Measurements from ENCODE around the gene NUDT4B.
"Not testable (repeated sequence)": the region's sequence is repeated elsewhere in the genome, so short reads cannot be mapped to it uniquely, and the experiment has no call there.

NUDT4B gene

GRCh38 chr1:148738667-148739066 is 9.9 kb upstream of the NUDT4B start:
- DNase-seq (ENCODE audit: low read depth) = not testable (repeated sequence)

GRCh38 chr1:148743200-148743599 is 5.4 kb upstream of the NUDT4B start:
- not testable (repeated sequence) for DNase-seq (ENCODE audit: low read depth)

DNA sequence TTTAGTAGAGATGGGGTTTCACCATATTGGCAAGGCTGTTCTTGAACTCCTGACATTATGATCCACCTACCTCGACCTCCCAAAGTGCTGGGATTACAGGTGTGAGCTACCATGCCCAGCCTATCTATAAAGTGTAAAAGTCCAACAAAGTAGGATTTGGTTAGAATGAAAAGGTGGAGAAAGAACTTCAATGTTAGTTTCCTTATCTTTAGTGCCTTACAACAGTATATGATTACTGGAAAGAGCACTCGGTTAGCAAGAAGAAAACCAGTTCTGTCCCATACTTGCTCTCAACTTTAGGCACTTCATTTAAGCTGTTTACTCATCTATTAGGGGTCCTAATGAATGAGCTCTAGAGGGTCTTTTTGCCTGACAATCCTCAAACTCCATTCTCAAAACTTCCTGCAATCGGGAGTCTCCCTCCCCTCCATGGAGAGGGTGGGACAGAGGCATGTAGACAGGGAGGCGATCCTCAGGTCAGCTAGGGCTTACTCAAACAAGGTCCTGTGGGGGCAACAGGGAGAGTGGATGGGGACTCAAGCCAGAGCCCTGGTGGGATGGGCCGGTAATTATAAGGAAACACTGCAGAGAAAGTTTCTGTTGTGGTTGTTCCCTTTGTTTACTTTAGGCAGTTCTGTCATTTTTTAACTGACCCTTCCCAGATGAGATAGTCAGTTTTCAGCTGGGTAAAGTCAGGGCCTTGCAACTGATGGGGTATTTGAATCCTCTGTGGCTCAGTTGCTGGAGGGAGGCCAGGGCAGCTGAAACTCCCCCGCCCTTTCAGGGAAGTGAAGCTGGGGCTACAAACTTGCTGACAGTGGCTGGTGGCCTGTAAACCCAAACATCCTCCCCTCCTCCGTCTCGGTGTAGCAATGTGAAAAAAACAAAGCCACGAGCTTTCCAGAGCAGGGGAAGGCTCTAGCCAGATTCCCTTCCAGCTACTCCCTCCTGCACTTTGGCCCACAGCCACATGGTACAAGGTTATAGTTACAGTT is 4.6 kb upstream of the NUDT4B start:
- DNase-seq (ENCODE audit: low read depth) = not testable (repeated sequence)

DNA sequence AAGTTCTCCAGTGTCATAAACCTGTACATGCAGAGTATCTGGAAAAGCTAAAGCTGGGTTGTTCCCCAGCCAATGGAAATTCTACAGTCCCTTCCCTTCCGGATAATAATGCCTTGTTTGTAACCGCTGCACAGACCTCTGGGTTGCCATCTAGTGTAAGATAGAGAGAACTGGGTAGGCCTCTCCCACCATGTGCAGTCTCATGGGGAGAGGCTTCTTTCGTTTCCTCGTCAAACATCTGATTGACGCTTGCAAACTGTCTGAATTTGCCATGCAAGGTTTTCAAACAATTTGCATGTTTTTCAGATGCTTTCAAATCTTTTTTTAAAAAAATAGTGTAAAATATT is 734 bp downstream of the NUDT4B start:
- not testable (repeated sequence) for DNase-seq (ENCODE audit: low read depth)

- not testable (repeated sequence) for DNase-seq (ENCODE audit: low read depth)
These were observed 7.7 kb downstream of the NUDT4B start for GRCh38 chr1:148756231-148756630.

DNA sequence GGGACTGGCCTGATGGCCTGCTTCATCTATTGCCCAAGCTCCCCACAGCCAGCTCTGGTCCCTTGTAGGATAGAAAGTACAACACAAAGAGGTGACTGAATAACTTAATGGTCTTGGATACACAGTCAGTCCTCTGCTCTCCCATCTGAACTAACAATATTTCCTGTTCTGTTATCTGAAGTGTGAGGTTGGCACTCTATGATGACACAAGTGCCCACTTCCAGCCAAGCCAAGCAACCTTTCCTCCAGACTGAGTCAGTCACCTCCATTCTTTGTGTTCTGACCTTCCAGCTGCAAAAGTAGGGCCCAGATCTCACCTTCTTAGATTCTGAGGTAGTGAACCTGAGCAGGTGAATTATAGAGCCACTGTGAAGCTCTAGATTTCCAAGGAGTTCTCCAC is 8.9 kb downstream of the NUDT4B start:
- not testable (repeated sequence) for DNase-seq (ENCODE audit: low read depth)

- not testable (repeated sequence) for DNase-seq (ENCODE audit: low read depth)
These were observed 9.8 kb downstream of the NUDT4B start for GRCh38 chr1:148758412-148758811.

DNA sequence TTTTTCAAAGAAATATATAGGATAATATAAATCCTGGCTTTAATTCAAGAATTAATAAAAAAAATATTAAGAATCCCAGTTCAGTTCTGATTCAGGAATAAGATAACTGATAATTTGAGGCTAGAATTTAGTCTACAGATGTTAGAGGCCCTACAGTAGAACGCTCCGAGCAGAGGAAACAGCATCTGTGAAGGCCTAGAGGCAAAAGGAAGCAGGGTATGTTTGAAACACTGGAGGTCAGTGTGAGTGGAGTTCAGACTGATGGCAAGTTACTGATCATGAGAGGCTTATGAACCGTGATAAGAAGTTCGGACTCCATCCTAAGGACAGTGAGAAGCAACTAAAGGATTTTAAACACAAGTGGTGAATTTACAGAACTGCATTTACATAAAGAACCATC is 10.4 kb downstream of the NUDT4B start:
- DNase-seq (ENCODE audit: low read depth) = not testable (repeated sequence)

GRCh38 chr1:148759749-148760148 is 11.2 kb downstream of the NUDT4B start:
- not testable (repeated sequence) for DNase-seq (ENCODE audit: low read depth)

DNA sequence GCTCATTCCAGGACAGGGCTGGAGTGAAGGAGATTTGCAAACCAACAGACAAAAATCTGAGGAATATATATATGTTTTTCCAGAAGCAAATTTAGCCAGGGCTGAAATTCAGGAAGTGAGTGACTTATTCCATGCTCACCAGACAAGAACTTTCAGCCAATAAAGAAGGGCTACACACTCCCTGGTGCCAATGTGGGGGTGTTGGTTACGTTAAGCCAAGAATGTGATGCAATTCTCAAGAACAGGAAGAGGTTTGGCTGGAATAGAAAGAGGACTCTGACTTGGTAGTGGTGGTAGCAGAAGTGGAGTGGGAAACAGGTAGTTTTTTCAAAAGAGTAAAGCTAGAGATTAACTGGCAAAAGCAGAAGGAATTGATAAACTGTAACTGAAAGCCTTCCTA is 11.6 kb downstream of the NUDT4B start:
- not testable (repeated sequence) for DNase-seq (ENCODE audit: low read depth)

GRCh38 chr1:148761360-148761759 is 12.8 kb downstream of the NUDT4B start:
- DNase-seq (ENCODE audit: low read depth) = not testable (repeated sequence)

- DNase-seq (ENCODE audit: low read depth) = not testable (repeated sequence)
These were observed 16.9 kb downstream of the NUDT4B start for GRCh38 chr1:148765238-148766019.

DNA sequence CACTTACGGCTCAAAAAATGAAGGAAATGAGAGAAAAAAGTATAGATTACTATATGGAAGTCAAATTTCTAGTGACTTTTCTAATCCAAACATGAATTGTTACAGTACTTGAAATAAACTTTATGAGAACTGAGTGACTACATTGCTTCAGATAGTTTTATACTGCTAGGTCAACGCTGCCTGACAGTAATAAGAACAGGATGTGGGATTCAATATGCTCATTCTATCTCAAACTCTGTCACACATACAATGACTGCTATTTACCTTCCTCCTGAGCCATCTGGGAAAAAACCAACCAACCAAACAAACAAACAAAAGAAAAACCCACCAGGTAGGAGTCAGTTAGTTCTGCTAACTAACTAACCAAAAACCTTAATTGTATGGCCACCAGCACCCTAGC is 20.0 kb downstream of the NUDT4B start:
- not testable (repeated sequence) for DNase-seq (ENCODE audit: low read depth)

DNA sequence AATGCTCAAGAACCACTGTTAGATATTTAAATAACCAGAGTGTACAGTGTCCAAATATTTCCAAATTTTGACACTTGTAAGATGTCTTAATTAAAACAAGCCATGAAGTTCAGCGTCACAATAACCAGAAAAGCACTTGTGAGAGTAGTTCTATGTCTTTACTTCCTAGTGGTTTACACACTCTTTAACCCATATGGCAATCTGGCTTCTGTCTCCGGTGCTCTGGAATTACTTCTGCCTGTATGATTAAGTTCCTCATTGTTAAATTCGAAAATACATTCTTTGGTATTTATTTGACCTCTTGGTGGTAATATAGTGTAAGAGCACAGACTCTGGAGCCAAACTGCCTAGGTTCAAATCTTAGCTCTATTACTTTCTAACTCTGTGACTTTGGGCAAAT is 20.9 kb downstream of the NUDT4B start:
- DNase-seq (ENCODE audit: low read depth) = not testable (repeated sequence)

DNA sequence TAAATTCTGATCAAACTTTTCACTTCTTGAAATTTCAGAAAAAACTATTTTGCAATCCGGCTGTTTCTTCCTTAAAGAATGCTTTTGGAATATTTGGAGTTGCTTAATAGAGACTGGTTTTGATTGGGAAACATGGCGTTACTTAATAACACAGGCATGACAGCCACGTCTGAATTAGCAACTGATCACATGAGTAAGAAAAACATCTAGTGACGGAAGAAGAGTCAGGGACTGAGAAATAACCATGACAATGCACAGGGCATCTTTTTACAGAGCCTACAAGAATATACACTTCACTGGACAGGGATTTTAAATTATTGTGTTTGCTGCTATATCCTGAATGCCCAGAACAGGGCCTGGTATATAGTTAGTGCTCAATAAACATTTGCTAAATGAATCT is 25.1 kb downstream of the NUDT4B start:
- not testable (repeated sequence) for DNase-seq (ENCODE audit: low read depth)

DNA sequence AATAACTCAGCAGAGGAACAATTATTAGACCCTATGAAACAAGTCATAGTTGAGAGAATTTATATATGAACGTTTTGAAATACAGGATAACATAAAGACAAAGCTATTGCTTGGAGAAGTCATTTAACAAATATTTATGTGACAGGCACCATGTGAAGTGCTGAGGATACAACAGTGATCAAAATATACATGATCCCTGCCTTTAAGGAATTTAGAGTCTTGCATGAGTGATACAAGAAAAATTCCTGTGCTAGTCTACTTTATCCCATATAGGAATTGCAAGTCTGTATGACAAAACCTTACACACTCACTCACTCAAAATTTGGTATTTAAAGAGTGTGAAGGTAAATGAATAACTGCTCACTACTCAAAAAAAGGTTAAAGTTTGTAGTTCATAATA is 25.5 kb downstream of the NUDT4B start:
- not testable (repeated sequence) for DNase-seq (ENCODE audit: low read depth)

DNA sequence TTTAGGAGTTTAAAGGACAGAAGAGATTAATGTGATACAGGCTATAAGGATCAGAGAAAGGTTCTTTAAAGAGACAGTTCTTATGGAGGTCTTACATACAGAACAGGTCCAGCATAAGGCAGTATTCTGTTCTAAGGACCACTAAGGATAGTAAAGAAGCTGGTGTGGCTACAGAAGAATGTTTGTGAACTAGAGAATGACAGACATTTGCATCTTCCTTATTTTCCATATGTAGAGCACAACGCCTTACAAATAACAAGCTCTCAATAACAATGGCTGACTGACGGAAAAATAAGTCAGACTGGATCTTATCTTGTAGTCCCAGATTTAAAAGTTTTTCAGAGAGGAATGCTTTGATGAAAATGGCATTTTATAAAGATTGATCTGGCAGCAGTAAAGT is 26.7 kb downstream of the NUDT4B start:
- not testable (repeated sequence) for DNase-seq (ENCODE audit: low read depth)

DNA sequence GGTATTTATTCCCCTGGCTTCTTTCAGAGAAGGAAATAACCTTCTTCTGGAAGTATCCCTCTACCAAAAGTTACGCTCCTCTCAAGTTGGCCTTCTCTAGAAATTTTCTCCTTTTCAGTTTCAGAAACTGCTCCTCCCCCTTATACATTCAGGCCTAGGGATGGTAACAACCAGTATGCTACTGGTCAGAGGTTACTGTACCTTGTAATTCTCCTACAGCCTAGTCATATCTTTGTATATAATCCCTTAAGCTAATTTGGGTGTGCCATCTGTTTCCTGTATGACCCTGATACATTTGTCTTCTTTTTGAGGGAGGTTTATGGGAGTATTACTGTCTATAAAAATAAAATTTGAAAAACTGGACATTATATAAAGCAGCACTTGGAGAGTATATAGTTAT is 29.1 kb downstream of the NUDT4B start:
- not testable (repeated sequence) for DNase-seq (ENCODE audit: low read depth)

GRCh38 chr1:148780404-148780803 is 31.8 kb downstream of the NUDT4B start:
- DNase-seq (ENCODE audit: low read depth) = not testable (repeated sequence)

DNA sequence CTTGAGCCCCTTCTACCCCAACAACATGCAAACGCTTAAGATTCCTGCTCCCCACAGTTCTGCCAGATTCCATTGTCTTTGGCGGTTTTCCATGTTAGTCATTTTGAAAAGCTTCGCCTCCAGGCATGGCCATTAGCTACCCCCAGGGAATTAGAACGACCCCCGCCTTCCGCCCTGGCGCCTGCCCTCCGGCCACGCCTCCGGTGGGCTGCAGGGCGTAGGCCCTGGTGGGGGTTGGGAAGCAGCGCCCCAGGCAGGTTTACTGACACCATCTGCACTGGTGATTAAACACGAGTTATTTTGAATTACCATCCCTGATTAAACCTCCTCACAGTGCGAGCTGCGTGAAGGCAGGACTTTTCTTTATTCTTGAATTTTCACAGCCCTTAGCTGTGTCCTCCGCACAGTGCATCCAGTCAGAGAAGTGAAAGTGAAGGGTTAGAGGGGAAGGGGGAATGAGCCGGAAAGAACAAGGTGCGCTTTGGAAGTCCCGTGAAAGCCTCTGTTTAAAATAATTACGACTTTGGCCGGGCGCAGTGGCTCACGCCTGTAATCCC is 43.0 kb downstream of the NUDT4B start:
- not testable (repeated sequence) for DNase-seq (ENCODE audit: low read depth)

DNA sequence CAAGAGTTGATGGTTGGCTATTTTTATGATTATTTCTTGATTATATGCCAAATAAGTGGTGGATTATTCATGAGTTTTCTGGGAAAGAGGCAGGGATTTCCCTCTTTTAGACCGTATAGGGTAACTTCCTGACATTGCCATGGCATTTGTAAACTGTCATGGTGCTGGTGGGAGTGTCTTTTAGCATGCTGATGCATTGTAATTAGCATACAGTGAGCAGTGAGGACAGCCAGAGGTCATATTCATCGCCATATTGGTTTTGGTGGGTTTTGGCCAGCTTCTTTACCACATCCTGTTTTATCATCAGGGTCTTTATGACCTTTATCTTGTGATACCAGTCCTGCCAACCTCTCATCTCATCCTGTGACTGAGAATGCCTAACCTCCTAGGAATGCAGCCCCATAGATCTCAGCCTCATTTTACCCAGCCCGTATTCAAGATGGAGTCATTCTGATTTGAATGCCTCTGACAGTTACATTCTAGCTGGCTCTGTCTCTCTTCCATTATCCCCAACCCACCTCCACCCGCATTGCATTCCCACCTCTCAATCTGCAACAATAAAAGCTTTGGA is 45.3 kb downstream of the NUDT4B start:
- not testable (repeated sequence) for DNase-seq (ENCODE audit: low read depth)

All from HS-5 (cell line).